Right lobe of liver (tissue), 4 donors: ENCODE results near the gene CTNND2.

ENCODE experiments used
- POLR2A ChIP-seq: fragments of 450-650 bp; IDR thresholded peaks from one replicate; pipeline ENCODE4 v1.6.1; 2017; ENCODE audit warnings: antibody characterized with exemption, mild to moderate bottlenecking
- TF ChIP-seq, protein P1 (sequence below), 4 donors: fragments of 200-600 bp in 3 of 4; fragments of 450-650 bp in 1 of 4; IDR thresholded peaks; one replicate each; pipeline versions ENCODE4 v1.5.1 to v1.8.0; 2016 to 2022; ENCODE audit warnings: antibody characterized with exemption in 4 of 4, mild to moderate bottlenecking in 2 of 4
- donor health status: DM: no; HTN: no; CAD: no.
- donor health status: DM: no; HTN: no; CAD: no.
- donor health status: DM: no; HTN: yes; CAD: no.

GRCh38 chr5:11252075-11252474, 652.2 kb downstream of the CTNND2 start:
- TF ChIP-seq, protein P1, sequence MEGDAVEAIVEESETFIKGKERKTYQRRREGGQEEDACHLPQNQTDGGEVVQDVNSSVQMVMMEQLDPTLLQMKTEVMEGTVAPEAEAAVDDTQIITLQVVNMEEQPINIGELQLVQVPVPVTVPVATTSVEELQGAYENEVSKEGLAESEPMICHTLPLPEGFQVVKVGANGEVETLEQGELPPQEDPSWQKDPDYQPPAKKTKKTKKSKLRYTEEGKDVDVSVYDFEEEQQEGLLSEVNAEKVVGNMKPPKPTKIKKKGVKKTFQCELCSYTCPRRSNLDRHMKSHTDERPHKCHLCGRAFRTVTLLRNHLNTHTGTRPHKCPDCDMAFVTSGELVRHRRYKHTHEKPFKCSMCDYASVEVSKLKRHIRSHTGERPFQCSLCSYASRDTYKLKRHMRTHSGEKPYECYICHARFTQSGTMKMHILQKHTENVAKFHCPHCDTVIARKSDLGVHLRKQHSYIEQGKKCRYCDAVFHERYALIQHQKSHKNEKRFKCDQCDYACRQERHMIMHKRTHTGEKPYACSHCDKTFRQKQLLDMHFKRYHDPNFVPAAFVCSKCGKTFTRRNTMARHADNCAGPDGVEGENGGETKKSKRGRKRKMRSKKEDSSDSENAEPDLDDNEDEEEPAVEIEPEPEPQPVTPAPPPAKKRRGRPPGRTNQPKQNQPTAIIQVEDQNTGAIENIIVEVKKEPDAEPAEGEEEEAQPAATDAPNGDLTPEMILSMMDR (IDR thresholded peaks at IDR 0.05) = no peak
- no peak for TF ChIP-seq POLR2A
